Measurements from ENCODE around the gene MBNL1. TPM values are rescaled to one million over a fixed set of nuclear protein-coding genes. Genes with fewer than 3 reads are reported as not detected.

MBNL1 gene
- total RNA-seq, 4 donors from 2014 or later, result 413 to 774 (median 604) TPM

DNA sequence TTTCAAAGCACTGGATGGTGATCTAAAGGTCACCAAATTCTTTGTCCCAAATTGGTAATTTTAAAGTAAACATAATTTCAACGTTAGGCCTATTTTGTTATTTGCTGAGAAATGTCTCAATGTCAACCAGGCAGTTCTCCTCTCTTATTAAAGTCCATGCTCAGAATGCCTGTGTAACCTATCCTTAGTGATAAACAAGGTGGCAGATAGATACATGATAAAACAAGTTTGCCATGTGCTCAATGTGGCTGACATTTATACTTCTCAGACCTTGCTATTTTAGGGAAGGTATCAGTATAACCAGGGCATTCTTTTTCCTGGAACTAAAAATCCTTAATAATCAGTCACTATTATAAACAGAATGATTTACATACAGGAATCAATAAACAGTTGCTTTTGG, 8.5 kb downstream of the MBNL1 start:
- TF ChIP-seq, protein P1, sequence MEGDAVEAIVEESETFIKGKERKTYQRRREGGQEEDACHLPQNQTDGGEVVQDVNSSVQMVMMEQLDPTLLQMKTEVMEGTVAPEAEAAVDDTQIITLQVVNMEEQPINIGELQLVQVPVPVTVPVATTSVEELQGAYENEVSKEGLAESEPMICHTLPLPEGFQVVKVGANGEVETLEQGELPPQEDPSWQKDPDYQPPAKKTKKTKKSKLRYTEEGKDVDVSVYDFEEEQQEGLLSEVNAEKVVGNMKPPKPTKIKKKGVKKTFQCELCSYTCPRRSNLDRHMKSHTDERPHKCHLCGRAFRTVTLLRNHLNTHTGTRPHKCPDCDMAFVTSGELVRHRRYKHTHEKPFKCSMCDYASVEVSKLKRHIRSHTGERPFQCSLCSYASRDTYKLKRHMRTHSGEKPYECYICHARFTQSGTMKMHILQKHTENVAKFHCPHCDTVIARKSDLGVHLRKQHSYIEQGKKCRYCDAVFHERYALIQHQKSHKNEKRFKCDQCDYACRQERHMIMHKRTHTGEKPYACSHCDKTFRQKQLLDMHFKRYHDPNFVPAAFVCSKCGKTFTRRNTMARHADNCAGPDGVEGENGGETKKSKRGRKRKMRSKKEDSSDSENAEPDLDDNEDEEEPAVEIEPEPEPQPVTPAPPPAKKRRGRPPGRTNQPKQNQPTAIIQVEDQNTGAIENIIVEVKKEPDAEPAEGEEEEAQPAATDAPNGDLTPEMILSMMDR (IDR thresholded peaks at IDR 0.05; ENCODE audit: low read depth), result no peak

DNA sequence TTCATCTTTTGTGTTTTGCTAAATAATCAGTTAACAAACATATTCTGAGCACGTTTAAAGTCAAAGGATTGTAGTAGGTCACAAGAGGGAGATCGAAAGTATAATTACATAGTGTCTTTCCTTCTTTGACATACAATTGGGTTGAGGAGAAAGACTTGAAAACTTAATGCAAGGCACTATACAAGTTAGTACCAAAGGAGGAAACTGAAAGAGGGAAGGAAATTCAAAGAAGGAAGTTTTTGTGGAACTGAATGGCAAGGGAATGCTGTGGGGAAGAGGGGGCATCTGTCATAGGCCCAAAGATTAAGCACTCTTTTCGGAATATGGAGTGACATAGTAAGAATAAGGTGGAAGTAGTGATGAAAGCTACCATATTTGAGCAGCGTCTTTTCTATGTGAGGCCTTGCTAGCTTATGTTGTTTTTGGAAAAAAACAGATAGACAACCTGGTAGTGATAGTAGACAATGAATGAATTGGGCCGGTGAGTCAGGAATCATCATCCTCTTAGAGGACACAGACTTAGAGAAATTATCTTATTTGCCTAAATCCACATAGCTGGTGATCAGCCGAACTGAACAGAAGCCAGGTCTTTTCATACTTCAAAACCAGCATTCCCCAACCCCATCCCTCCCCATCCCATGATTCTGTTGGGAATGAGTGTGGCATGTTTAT, 10.2 kb downstream of the MBNL1 start:
- TF ChIP-seq, protein P1 (IDR thresholded peaks at IDR 0.05; ENCODE audit: low read depth), result no peak

DNA sequence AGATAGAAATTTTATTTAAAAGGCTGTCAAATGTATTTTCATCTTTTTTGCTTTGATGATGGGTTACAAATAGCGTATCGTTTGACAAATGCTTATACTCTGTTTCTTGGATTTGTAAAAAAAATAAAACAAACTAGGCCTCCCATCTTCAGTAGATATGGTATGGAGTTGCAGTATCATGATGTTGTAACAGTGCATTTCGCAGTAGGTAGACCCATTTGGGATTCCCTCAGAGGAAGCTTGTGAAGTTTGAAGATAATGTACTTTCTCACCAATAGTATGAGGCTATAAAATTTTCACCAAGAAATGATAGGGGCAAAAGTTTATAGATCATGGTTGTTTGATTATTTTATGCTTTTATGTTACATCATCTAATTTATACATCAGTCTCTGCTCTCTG, 10.8 kb downstream of the MBNL1 start:
- TF ChIP-seq, protein P1 (IDR thresholded peaks at IDR 0.05; ENCODE audit: low read depth), result no peak

DNA sequence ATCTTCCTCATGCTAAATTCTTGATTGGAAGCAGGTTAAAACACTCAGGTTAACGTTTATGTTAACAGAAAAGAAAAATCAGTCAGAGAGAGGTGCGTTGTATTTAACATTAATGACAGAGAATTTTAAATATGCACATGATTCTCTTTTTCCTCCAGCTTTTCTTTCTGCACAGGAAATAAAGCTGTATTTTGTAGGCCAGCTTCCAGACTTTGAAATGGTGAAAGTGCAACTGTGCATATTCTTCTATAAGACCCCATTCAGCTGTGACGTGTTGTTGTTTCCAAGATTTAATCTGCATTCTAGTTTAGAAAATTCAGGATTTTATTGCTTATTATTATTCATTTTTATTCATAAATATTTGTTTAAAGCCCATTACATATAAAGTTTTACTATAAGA, 11.8 kb downstream of the MBNL1 start:
- TF ChIP-seq, protein P1 (IDR thresholded peaks at IDR 0.05; ENCODE audit: low read depth), result no peak

DNA sequence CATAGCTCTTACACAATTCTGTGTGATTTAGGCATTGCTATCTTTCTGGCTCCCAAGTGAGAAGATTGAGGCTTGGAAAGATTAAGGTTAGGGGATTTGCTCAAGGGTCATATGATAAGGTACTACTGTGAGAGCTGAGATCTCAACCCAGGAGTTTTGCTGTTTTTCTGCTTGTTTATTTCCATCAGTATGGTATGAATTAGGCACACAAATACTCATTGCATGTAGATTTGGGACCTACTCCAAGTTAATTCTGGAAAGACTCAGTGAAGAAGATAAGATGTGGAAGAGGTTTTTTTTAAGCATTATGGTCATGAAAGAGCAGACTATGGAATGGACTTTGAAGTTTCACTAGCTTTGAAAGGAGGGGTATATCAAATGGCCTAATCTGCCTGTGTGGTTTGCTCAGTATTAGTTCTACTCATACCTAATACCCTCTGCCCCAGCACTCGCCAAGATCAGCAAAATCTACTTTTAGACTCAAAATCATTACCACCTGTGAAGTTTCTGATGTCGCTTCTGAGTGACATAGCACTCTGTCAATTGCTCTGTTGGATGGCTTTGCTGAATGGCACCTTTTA, 12.5 kb downstream of the MBNL1 start:
- TF ChIP-seq, protein P1 (IDR thresholded peaks at IDR 0.05; ENCODE audit: low read depth), result no peak

DNA sequence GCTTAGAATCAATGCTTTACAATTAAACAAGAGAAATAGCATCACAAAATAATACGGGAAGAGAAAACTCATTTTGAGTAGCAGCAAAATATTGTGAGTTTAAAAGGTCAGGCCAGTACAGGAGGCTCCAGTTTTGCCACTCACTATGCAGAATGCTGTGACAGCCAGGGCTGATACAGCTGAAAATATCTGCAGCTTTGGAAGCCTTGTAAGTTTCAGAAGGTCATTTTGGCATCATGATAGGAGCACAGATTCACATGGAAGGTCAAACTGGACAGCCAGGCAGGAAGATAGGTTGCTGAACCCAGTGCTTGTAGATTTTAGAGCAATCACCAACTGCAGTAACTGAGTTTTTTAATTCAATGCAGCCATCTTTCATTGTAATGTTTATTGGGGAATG, 14.1 kb downstream of the MBNL1 start:
- TF ChIP-seq, protein P1 (IDR thresholded peaks at IDR 0.05; ENCODE audit: low read depth), result no peak

DNA sequence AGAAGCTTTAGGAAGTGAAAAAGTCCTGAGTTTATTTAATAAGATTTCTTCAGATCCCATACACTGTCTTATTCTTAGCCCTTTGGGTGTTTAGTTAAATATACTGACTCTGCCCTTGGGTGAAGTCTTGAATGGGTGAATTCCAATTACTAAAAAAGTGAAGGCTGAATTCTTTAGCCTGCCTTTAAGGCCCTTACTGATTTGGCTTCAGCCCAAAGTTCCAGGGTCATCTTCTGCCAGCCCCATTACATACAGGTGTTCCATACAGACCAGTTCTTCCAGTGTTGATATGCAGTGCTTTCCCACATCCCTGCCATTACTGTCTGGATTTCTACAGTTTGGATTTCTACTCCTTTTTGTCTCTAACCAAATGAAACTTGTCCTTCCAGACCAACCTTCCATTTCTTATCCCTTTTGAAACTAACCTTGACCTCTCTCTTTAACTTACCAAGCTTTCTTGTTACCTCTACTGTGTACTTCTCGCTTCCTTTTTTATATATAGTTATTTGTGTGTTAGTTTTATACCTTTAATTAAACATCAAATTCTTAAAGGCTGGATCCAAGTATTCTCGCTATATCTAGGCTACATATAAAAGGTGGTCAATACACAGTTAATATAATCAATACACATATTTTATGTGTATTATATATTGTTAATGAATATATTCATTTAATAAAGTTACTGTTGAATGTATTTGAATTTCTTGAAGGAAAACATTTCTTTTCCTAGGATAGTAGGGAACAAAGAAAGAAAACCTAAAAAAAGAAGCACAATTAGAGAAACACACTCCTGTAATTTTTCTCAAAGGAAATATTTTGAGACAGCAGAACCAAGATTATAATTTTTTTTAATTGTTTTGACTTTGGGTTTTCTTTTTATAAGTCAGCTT, 15.0 kb downstream of the MBNL1 start:
- TF ChIP-seq, protein P1 (IDR thresholded peaks at IDR 0.05; ENCODE audit: low read depth), result no peak
